ENCODE measurements around the gene DYNLL1. TPM values are rescaled to one million over a fixed set of nuclear protein-coding genes. Genes with fewer than 3 reads are reported as not detected.
"Not testable (repeated sequence)": the region's sequence is repeated elsewhere in the genome, so short reads cannot be mapped to it uniquely, and the experiment has no call there.

The DYNLL1 gene
- total RNA-seq, 1 experiment from 2014 or later: 243 TPM

DNA sequence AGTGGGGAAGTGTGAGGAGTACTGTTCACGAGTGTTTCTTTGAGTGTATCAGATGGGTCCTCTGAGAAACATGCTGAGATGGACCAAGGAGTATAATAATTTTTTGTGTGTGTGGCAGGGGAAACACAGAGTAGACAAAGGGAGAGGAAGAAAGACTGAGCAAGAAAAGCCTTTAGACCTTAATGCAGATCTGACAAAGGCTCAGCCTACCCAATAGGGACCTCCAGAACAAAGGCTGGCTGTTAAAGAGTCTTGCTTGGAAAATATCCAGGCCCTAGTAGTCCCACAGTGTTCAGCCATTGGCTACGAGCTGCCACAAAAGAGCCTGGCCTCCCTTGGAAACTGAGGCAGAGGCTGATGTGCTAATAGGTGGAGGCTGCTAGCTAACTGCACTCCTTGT lies 19.6 kb downstream of the DYNLL1 start:
- Histone ChIP-seq H3K4me1 (ENCODE audit: control insufficient read depth in 1 of 2, insufficient read depth in 2 of 2, low read length in 2 of 2) (no peaks in the 10 kb centered on the region), H3K4me3 (replicated peaks in 1 of 2; ENCODE audit: low read depth in 1 of 2, low read length in 2 of 2) (no peak overlapping the region), H3K27ac (ENCODE audit: low read depth, low read length) (no peak overlapping the region), H3K36me3 (ENCODE audit: control insufficient read depth in 1 of 2, insufficient read depth in 2 of 2, low read length in 2 of 2) (peaks cover 3 to 8% of the 10 kb centered on the region in 2 experiments; a peak in 2 of 4 replicates), H3K4me2 (ENCODE audit: low read length) (no peak overlapping the region), H3K27me3 (ENCODE audit: insufficient read depth, low read length) (no peaks in the 10 kb centered on the region), H3K9me3 (ENCODE audit: control insufficient read depth in 1 of 2, insufficient read depth in 1 of 2, low read depth in 1 of 2, low read length in 2 of 2) (no peaks in the 10 kb centered on the region), H3K9ac (ENCODE audit: low read length) (no peak overlapping the region), H3K79me2 (ENCODE audit: insufficient read depth, low read length) (no peaks in the 10 kb centered on the region), H3K9me2 (ENCODE audit: insufficient read depth) (no peaks in the 10 kb centered on the region), H4K20me1 (ENCODE audit: insufficient read depth) (no peaks in the 10 kb centered on the region), H2AFZ (ENCODE audit: low read depth, low read length, poor library complexity, severe bottlenecking) (no peak overlapping the region)
- ChIA-PET CTCF (no interaction called here), RAD21 (ENCODE audit: low non-redundant PET in 1 of 2, low total read pairs in 2 of 2, uncharacterized antibody in 2 of 2, unreplicated experiment in 2 of 2) (no interaction called here), POLR2A (no interaction called here)
- no peak for ATAC-seq
- no peak for DNase-seq (ENCODE audit: low read depth, low spot score)
- BruUV-seq (replicated peaks): no TSS peak
- TF ChIP-seq SIN3A (IDR thresholded peaks at IDR 0.05; ENCODE audit: low read depth): no peak
- TF ChIP-seq CBX3 (IDR thresholded peaks at IDR 0.05; ENCODE audit: low read depth): no peak
- TF ChIP-seq CEBPB (IDR thresholded peaks at IDR 0.05; ENCODE audit: low read depth): no peak
- TF ChIP-seq, protein P1, sequence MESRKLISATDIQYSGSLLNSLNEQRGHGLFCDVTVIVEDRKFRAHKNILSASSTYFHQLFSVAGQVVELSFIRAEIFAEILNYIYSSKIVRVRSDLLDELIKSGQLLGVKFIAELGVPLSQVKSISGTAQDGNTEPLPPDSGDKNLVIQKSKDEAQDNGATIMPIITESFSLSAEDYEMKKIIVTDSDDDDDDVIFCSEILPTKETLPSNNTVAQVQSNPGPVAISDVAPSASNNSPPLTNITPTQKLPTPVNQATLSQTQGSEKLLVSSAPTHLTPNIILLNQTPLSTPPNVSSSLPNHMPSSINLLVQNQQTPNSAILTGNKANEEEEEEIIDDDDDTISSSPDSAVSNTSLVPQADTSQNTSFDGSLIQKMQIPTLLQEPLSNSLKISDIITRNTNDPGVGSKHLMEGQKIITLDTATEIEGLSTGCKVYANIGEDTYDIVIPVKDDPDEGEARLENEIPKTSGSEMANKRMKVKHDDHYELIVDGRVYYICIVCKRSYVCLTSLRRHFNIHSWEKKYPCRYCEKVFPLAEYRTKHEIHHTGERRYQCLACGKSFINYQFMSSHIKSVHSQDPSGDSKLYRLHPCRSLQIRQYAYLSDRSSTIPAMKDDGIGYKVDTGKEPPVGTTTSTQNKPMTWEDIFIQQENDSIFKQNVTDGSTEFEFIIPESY (IDR thresholded peaks at IDR 0.05; ENCODE audit: extremely low read depth, insufficient replicate concordance, low read length): no peak
- no peak for TF ChIP-seq EZH2phosphoT487 (IDR thresholded peaks at IDR 0.05; ENCODE audit: borderline replicate concordance)
- no peak for TF ChIP-seq TCF7L2 (IDR thresholded peaks at IDR 0.05; ENCODE audit: borderline replicate concordance, extremely low read depth, insufficient read depth, insufficient read length)
- TF ChIP-seq, protein P2, sequence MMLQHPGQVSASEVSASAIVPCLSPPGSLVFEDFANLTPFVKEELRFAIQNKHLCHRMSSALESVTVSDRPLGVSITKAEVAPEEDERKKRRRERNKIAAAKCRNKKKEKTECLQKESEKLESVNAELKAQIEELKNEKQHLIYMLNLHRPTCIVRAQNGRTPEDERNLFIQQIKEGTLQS (IDR thresholded peaks at IDR 0.05): no peak
- no peak for TF ChIP-seq RAD21 (IDR thresholded peaks at IDR 0.05; ENCODE audit: low read depth)
- no peak for TF ChIP-seq YY1 (IDR thresholded peaks at IDR 0.05; ENCODE audit: extremely low read depth, insufficient replicate concordance, low read depth, low read length)
- TF ChIP-seq POLR2A (IDR thresholded peaks at IDR 0.05; ENCODE audit: borderline replicate concordance, extremely low read depth, insufficient read depth, insufficient read length): no peak
- TF ChIP-seq ZNF274 (IDR thresholded peaks at IDR 0.05; ENCODE audit: low read depth, low read length): no peak
- TF ChIP-seq, protein P3, sequence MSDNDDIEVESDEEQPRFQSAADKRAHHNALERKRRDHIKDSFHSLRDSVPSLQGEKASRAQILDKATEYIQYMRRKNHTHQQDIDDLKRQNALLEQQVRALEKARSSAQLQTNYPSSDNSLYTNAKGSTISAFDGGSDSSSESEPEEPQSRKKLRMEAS (IDR thresholded peaks at IDR 0.05): no peak
- TF ChIP-seq, protein P4, sequence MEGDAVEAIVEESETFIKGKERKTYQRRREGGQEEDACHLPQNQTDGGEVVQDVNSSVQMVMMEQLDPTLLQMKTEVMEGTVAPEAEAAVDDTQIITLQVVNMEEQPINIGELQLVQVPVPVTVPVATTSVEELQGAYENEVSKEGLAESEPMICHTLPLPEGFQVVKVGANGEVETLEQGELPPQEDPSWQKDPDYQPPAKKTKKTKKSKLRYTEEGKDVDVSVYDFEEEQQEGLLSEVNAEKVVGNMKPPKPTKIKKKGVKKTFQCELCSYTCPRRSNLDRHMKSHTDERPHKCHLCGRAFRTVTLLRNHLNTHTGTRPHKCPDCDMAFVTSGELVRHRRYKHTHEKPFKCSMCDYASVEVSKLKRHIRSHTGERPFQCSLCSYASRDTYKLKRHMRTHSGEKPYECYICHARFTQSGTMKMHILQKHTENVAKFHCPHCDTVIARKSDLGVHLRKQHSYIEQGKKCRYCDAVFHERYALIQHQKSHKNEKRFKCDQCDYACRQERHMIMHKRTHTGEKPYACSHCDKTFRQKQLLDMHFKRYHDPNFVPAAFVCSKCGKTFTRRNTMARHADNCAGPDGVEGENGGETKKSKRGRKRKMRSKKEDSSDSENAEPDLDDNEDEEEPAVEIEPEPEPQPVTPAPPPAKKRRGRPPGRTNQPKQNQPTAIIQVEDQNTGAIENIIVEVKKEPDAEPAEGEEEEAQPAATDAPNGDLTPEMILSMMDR (IDR thresholded peaks at IDR 0.05 in 2 of 3, conservative IDR thresholded peaks at IDR 0.05 in 1 of 3; ENCODE audit: borderline replicate concordance in 1 of 3, insufficient read depth in 1 of 3, low read depth in 2 of 3, low read length in 2 of 3): no peak
- TF ChIP-seq SP1 (IDR thresholded peaks at IDR 0.05; ENCODE audit: low read depth): no peak
- TF ChIP-seq JUND (IDR thresholded peaks at IDR 0.05): no peak
- TF ChIP-seq EZH2 (IDR thresholded peaks at IDR 0.05): no peak
- no peak for TF ChIP-seq ELF1 (IDR thresholded peaks at IDR 0.05; ENCODE audit: borderline replicate concordance, low read depth)
- intact Hi-C loops (cut with micrococcal nuclease): no loop called here

DNA sequence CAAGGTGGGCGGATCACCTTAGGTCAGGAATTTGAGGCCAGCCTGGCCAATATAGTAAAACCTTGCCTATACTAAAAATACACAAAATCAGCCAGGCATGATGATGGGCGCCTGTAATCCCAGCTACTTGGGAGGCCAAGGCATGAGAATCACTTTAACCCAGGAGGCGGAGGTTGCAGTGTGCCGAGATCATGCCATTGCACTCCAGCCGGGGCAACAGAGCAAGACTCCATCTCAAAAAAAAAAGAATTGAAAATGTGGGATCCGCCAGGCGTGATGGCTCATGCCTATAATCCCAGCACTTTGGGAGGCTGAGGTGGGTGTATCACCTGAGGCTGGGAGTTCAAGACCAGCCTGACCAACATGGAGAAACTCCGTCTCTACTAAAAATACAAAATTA lies 23.4 kb downstream of the DYNLL1 start:
- H3K9ac ChIP-seq (ENCODE audit: low read length); H3K4me2 ChIP-seq (ENCODE audit: low read length); H3K79me2 ChIP-seq (ENCODE audit: insufficient read depth, low read length); ATAC-seq; BruUV-seq (replicated peaks); H3K36me3 ChIP-seq (ENCODE audit: control insufficient read depth in 1 of 2, insufficient read depth in 2 of 2, low read length in 2 of 2); H3K27ac ChIP-seq (ENCODE audit: low read depth, low read length); H4K20me1 ChIP-seq (ENCODE audit: insufficient read depth); H2AFZ ChIP-seq (ENCODE audit: low read depth, low read length, poor library complexity, severe bottlenecking); H3K4me3 ChIP-seq (replicated peaks in 1 of 2; ENCODE audit: low read depth in 1 of 2, low read length in 2 of 2); H3K9me3 ChIP-seq (ENCODE audit: control insufficient read depth in 1 of 2, insufficient read depth in 1 of 2, low read depth in 1 of 2, low read length in 2 of 2); DNase-seq (ENCODE audit: low read depth, low spot score); H3K9me2 ChIP-seq (ENCODE audit: insufficient read depth); H3K4me1 ChIP-seq (ENCODE audit: control insufficient read depth in 1 of 2, insufficient read depth in 2 of 2, low read length in 2 of 2); intact Hi-C loops (cut with micrococcal nuclease); RAD21 ChIA-PET (ENCODE audit: low non-redundant PET in 1 of 2, low total read pairs in 2 of 2, uncharacterized antibody in 2 of 2, unreplicated experiment in 2 of 2); H3K27me3 ChIP-seq (ENCODE audit: insufficient read depth, low read length); CTCF ChIA-PET; POLR2A ChIA-PET: not testable (repeated sequence)
